GM21737 (cell line): ENCODE measurements around the gene ZNF121.
"Not testable (repeated sequence)": the region's sequence is repeated elsewhere in the genome, so short reads cannot be mapped to it uniquely, and the experiment has no call there.

Experiments used
- ATAC-seq: cut with Tn5 transposase; IDR thresholded peaks from one replicate; pipeline ENCODE4 v1.9.1; 2021; ENCODE audit warnings: mild to moderate bottlenecking, moderate library complexity; ENCODE audit not compliant: unreplicated experiment

Gene ZNF121

DNA sequence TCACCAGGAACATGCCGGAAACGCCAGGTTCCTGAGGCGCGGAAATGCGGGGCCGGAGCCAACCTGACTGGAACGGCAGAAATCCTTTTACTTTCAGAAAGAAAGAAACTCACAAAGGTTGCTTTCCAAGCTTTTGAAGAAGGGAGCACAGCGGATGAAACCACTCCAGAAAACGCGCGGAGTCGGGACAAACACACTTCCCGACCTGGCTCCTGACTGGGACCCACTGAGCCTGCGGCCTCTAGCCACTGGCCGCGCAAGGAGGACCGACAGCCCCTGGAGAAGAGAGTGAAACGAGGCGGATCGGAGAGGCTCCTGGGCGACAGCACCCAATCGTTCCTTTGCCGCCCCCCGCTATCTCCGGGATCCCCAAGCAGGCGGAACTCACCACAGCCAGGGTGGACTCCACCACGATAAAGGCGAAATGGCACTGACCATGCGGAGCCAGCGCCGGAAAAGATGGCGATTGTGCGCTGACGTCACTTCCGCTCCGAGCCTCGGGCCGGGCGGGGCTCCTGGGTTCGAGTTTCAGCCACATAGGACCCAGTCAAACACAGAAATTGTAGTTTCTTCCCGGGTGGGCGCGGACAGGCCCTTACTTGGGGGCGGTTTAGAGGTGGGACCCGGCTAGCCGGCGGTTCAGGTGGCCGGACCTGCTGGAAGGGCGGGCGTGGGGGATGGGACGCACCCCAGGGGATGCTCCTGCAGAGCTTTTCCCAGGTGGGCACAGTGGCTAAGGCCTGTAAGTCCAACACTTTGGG is at the start of gene ZNF121:
Gene ZNF121 (minus strand): TSS at position 432 of the 761 bp plus-strand sequence. CDS start 16,407 bp downstream, outside the sequence.
- ATAC-seq = peak; percentile 81

DNA sequence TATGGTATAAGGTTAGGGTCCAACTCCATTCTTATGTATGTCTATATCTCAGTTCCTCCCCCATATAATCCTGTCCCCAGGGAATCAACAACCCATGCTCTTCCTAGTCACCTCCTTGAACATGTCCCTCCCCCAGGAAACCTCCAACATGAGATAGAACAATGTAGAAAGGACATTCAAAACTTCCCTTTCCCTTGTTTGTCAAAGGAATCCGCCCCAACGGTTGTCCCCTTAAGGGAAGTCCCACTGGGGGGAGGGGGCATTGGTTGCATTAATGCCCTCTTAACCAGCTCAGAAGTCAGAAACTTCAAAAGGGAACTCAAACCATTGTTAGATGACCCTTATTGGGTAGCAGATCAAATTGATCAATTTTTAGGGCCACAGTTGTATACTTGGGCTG is 43.6 kb upstream of the ZNF121 start:
- ATAC-seq = no peak

DNA sequence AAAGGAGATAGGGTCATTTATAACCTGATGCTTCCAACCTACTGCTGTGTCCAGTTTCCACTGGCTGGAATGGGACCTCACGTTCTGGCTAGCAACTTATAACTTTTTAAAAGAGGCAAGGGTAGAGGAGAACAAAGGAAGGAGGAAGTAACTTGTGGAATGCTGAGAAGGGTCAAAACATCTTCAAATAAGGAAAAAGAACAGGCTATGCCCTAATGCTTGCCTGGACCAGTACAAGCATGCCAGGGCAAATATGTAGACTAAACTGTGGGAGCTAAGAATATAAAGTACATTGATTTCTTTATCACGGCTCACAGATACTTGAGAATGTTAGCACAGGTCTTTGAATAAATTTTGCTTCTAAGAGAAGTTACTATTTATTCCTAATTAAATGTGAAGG is 38.2 kb upstream of the ZNF121 start:
- no peak for ATAC-seq

DNA sequence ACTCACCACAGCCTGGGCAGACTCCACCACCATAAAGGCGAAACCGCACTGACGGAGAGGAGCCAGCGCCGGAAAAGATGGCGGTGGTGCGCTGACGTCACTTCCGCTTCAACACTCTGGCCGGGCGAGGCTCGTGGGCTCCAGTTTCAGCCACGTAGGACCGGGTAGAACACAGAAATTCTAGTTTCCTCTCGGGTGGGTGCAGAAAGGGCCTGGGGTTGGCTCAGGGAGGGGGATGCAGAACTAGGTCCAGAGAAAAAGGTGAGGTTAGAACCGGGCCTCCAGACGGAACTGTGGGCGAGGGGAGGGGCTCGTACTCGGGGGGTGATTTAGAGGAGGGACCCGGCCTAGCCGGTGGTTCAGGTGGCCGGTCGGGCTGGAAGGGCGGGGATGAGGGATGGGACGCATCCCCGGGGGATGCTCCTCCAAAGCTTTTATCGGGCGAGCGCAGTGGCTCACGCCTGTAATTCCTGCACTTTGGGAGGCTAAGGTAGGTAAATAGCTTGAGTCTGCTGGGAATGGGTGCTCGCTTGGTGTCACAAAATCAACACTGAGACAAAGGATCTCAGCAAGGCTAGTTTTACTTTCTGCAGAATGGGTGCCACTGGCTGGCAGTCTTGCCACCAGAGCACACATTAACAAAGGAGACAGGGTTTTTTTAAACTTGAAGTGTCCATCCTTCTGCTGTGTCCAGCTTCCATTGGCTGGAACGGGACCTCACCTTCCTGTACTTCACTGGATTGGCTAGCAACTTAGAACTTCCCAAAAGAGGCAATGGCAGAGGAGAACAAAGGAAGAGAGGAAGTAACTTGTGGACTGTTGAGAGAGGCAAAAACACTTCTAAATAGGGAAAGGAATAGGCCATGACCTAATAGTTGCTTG is 37.1 kb upstream of the ZNF121 start, which contains the start of gene ZNF561:
Gene ZNF561 (minus strand): TSS at position 77 of the 882 bp plus-strand sequence. CDS start 1,776 bp downstream, outside the sequence.
- peak; percentile 71 for ATAC-seq

DNA sequence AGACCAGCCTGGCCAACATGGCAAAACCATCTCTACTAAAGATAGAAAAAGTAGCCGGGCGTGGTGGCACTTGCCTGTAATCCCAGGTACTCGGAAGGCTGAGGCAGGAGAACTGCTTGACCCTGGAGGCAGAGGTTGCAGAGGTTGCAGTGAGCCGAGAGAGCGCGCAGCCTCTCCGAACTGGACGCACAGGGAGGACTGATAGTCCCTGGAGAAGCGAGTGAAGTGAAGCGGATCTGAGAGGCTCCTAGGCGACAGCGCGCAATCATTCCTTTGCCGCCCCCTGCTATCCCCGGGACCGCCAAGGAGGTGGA is 36.5 kb upstream of the ZNF121 start:
- no peak for ATAC-seq

DNA sequence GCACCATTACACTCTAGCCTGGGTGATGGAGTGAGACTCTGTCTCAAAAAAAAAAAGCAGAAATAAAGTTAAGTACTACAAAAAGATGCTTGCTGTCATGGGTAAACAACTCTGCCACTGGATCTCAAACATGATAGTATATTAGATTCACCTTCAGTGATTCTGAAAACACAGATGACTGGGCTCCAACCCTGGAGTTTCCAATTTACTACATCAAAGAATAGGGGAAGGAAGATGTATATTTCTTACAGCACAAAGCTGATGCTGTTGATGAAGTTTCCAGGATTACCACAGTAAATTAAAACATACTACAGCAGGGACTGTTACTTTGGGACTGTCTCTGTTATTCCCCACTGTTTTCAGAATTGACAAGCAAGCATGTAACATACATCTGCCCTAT is 31.5 kb upstream of the ZNF121 start:
- ATAC-seq = no peak

DNA sequence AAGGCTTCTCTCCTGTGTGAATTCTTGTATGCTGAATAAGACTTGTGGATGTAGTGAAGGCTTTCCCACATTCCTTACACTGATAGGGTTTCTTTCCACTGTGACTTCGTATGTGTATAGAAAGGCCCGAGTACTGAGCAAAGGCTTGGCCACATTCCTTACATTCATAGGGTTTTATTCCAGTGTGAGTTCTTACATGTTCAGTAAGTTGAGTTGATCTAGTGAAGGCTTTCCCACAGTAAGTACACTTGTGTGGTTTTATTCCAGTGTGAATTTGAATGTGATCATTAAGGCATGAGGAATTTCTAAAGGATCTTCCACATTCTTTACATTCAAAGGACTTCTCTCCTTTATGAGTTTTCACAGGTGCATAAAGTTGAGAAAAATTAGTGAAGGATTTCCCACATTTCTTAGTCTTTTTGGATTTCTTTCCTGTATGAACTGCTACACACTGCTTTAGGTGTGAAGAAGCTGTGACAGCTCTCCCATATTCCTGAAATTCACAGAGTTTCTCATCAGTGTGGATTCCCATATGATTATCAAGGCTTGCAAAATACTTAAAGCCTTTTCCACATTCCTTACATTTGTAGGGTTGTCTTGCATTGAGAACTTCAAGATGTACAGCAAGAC is 26.3 kb upstream of the ZNF121 start:
- ATAC-seq = no peak

DNA sequence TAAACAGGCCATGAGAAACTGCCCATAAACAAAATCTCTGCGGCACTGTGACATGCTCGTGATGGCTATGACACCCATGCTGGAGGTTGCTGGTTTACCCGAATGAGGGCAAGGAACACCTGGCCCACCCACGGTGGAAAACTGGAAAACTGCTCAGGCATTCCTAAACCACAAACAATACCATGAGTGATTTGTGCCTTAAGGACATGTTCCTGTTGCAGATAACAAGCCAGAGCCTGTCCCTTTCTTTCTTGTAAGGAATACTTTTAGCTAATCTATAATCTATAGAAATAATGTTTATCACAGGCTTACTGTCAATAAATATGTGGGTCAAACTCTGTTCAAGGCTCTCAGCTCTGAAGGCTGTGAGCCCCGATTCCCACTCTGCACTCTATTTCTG is 24.6 kb upstream of the ZNF121 start:
- ATAC-seq = no peak

DNA sequence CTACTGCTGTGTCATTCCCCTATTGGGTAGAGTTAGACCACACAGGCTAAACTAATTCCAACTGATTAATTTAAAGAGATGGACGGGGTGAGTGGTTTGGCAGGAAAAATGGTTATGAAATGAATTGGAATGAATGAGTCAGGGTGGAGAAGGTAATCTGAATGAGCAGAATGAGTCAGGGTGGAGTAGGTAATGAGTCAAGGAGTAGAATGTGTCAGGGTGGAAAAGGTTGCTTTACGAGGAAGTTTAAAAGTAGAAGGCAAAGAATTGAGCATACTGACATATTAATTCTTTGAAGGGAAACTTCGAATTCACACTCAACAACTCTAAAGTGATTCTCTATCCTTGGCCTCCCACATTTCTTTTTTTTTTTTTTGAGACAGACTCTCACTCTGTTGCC is 12.7 kb upstream of the ZNF121 start:
- ATAC-seq = no peak

DNA sequence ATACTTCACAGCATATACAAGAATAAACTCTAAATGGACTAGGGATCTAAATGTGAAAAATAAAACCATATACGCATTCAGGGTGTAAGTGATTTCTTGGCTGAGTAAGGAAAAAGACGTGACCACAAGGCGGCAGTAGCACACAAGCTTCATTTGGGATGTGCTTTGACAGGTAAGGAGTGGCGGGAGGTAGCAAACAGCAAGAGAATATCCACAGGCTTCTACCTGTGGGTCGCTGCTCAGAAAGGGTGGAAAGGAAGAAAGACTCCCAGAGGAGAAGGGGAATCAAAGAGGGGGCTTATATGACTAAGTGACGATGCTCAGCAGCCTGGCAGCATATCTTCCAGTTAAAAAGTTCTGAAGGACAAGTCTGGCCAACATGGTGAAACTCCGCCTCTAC is 2.5 kb upstream of the ZNF121 start:
- no peak for ATAC-seq

DNA sequence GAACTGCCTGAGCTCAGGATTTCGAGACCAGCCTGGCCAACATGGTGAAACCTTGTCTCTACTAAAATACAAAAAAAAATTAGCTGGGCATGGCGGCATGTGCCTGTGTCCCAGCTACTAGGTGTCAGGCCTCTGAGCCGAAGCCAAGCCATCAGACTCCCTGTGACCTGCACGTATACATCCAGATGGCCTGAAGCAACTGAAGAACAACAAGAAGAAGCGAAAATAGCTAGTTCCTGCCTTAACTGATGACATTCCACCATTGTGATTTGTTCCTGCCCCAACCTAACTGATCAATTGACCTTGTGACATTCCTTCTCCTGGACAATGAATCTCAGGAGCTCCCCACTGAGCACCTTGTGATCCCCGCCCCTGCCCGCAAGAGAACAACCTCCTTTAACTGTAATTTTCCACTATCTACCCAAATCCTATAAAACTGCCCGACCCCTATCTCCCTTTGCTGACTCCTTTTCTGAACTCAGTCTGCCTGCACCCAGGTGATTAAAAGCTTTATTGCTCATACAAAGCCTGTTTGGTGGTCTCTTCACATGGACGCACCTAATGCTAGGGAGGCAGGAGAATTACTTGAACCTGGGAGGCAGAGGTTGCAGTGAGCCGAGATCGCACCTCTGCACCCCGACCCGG is 2.1 kb downstream of the ZNF121 start:
- ATAC-seq = not testable (repeated sequence)

DNA sequence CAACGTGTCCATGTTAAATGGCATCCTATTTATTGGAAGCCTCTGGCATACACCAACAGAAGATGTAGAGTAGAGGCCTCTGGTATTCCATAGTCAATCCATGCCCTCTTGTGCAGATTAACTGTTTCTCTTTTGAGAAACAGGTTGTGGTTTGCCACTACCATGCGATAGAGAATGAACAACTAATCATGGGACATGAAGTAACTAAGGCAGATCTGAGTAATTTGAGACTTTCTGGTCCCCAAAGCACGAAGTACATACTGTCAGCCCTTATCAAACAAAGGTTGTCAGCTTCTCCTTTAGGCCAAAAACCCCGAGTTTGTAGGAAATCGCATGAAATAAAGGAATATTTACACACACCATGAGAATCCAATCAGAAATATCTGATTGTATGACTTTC is 3.6 kb downstream of the ZNF121 start:
- ATAC-seq = no peak

DNA sequence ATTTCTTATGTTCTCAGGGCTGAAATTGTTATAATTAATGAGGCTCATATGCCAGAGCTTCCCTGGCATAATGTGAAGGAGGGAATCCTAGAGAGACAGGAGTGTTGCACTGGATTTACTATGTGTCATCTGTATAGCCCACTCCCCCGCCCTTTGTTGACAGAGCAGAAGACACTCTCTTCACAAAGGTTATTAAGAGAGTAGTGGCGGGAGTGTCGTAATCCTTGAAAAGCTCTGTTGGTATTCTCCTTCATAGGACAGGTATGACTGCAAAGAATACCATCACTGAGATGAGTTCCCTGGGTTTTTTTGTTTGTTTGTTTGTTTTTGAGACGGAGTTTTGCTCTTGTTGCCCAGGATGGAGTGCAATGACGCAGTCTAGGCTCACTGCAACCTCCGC is 14.0 kb downstream of the ZNF121 start:
- ATAC-seq = no peak

DNA sequence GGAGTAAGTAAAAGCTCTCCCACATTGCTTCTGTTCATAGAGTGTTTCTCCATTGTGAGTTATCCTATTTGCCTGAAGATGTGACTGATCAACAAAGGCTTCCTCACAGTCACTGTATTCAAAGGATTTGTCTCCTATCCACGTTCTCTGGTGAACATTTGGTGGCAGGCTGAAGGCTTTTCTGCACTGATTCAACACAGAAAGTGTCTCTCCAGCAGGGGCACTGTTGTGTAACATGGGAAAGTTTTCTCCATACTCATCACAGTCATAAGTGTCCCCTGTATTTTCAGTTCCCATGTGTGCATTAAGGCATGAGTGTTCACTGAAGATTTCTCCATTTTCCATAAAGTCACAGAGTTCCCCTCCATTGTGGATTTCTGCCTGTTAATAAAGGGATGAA is 17.6 kb downstream of the ZNF121 start:
- ATAC-seq = no peak

DNA sequence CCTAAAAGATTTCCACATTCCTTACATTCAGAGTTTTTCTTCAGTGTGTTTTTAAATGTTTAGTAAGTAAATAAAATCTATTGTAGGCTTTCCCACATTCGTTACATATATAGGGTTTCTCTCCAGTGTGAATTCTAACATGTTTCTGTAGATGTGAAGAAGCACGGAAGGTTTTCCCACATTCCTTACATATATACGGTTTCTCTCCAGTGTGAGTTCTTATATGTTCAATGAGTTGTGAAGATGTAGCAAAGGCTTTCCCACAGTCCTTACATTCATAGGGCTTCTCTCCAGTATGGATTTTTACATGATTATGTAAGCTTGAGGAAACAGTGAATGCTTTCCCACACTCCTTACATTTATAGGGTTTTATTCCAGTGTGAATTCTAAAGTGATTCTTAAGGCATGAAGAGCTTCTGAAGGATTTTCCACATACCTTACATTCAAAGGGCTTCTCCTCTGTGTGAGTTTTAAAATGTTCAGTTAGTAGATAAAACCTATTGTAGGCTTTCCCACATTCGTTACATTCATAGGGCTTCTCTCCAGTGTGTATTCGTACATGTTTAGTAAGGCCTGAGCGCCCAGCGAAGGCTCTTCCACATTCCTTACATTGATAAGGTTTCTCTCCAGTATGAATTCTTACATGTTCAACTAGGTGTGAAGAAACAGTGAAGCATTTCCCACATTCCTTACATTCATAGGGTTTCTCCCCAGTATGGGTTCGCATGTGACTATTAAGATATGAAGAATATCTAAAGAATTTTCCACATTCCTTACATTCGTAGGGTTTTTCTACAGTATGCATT is 18.2 kb downstream of the ZNF121 start:
- no peak for ATAC-seq

DNA sequence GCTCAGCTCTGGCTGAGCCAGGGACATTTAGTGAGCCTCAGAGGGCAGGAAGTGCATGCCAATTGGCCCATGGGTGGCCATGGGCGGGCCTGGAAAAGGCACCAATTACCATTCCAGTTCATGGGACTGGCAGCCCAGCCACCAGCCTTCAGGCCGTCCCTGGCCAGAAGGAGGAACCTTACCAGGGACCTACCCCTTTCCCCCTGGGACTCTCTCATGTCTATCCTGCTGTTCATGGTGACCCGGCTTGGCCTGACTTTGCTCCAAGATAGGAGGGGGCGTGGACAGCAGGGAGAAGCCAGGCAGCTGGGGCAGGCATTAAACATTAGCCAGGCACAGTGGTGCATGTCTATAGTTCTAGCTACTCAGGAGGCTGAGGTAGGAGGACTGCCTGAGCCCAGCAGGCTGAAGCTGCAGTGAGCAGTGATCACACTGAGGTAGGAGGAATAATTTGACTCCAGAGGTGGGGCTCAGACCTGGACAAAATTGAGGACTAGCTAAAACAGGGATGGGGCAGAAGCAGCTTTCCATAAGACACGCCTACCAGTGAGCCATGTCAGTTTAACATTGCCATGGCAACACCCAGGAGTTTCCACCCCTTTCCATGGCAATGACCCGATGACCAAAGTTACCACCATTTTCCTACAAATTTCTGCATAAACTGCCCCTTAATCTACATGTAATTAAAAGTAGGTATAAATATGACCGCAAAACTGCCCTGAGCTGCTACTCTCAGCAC is 31.6 kb downstream of the ZNF121 start:
- no peak for ATAC-seq

DNA sequence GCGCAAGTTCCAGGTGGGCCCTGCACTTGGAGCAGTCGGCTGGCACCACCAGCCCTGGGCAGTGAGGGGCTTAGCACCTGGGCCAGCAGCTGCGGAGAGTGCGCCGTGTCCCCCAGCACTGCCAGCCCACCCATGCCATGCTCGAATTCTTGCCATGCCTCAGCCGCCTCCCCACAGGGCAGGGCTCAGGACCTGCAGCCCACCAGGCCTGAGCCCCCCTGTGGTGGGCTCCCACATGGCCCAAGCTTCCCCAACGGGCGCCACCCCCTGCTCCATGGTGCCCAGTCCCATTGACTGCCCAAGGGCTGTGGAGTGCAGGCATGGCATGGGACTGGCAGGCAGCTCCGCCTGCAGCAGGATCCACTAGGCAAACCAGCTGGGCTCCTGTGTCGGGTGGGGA is 36.4 kb downstream of the ZNF121 start:
- ATAC-seq = no peak

DNA sequence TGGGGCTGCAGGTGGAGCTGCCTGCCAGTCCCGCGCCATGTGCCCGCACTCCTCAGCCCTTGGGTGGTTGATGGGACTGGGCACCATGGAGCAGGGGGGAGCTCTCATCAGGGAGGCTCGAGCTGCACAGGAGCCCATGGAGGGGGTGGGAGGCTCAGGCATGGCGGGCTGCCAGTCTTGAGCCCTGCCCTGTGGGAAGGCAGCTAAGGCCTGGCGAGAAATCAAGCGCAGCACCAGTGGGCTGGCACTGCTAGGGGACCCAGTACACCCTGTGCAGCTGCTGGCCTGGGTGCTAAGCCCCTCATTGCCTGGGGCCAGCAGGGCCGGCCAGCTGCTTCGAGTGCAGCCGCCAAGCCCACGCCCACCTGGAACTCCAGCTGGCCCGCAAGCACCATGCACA is 43.0 kb downstream of the ZNF121 start:
- ATAC-seq = not testable (repeated sequence)

DNA sequence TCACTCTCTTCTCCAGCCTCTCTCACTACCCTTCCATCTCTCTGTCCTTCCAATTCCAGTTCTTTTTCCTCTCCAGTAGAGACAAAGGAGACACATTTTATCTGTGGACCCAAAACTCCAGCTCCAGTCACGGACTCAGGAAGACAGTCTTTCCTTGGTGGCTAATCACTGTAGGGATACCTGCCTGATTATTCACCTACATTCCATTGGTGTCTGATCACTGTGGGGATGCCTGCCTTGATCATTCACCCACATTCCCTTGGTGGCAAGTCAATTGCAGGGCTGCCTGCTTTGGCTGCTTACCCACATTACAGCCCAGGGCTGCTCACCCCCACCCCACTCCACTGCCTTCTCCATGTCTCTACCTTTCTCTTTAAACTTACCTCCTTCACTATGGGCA is 44.4 kb downstream of the ZNF121 start:
- ATAC-seq = not testable (repeated sequence)

DNA sequence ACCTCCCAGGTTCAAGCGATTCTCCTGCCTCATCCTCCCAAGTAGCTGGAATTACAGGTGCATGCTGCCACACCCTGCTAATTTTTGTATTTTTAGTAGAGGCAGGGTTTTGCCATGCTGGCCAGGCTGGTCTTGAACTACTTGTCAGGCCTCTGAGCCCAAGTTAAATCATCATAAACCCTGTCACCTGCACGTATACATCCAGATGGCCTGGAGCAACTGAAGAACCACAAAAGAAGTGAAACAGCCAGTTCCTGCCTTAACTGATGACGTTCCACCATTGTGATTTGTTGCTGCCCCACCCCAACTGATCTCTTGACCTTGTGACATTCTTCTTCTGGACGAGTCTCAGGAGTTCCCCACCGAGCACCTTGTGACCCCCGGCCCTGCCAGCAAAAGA is 45.1 kb downstream of the ZNF121 start:
- not testable (repeated sequence) for ATAC-seq
